COR-L47 (cell line): ENCODE results near the gene FADS3.

Experiments
- DNase-seq: peaks from one replicate; lab custom pipeline; 2025; lab: John Stamatoyannopoulos, UW

Gene FADS3

GRCh38 chr11:61834278-61835048 lies 56.9 kb downstream of the FADS3 start:
- DNase-seq, result no peak

- DNase-seq, result no peak
Measured at GRCh38 chr11:61833926-61834277, 57.4 kb downstream of the FADS3 start.

GRCh38 chr11:61833471-61833870 lies 57.9 kb downstream of the FADS3 start:
- DNase-seq, result no peak

GRCh38 chr11:61832754-61833153 lies 58.6 kb downstream of the FADS3 start:
- no peak for DNase-seq

- DNase-seq, result no peak
Measured at GRCh38 chr11:61832207-61832606, 59.1 kb downstream of the FADS3 start.

- DNase-seq, result no peak
Measured at GRCh38 chr11:61830237-61831105, 60.9 kb downstream of the FADS3 start.

GRCh38 chr11:61829806-61830205 lies 61.5 kb downstream of the FADS3 start:
- no peak for DNase-seq

- peak; percentile 53 for DNase-seq
Measured at GRCh38 chr11:61828629-61829407, 62.5 kb downstream of the FADS3 start.

GRCh38 chr11:61828379-61828628 lies 63.0 kb downstream of the FADS3 start:
- DNase-seq, result no peak

GRCh38 chr11:61827571-61828378 lies 63.6 kb downstream of the FADS3 start, which contains the start of gene FADS2:
Gene FADS2 (plus strand): TSS chr11:61828300. CDS start chr11:61828391, 91 bp downstream.
- DNase-seq, result peak; percentile 99

GRCh38 chr11:61826930-61827570 lies 64.3 kb downstream of the FADS3 start:
- no peak for DNase-seq
